SK-N-SH treated with all-trans-retinoic acid at 6 μM for 48 hours (cell line): ENCODE results near the gene FAF1.

Source experiments
- ATAC-seq: fragments of 200-7000 bp; cut with Tn5 transposase; 3 replicates; pipeline ENCODE4 v1.9.1; 2020; ENCODE audit warnings: mild to moderate bottlenecking, moderate library complexity
- BACH2 ChIP-seq: fragments of 250-450 bp; sonication (Bioruptor Pico); IDR thresholded peaks from 2 replicates; pipeline ENCODE4 v1.9.0; 2021; ENCODE audit warnings: mild to moderate bottlenecking, borderline replicate concordance
- CSDC2 ChIP-seq: fragments of 250-450 bp; sonication (Bioruptor Pico); IDR thresholded peaks from 2 replicates; pipeline ENCODE4 v1.5.0; 2020; ENCODE audit warnings: mild to moderate bottlenecking, moderate library complexity
- ESRRG ChIP-seq: fragments of 250-450 bp; sonication (Bioruptor Pico); IDR thresholded peaks from 2 replicates; pipeline ENCODE4 v1.6.1; 2021; ENCODE audit warnings: mild to moderate bottlenecking
- GLIS3 ChIP-seq: fragments of 250-450 bp; sonication (Bioruptor Pico); IDR thresholded peaks from 2 replicates; pipeline ENCODE4 v1.5.0; 2020; ENCODE audit warnings: mild to moderate bottlenecking, moderate library complexity
- ISL1 ChIP-seq: fragments of 250-450 bp; sonication (Bioruptor Pico); IDR thresholded peaks from 2 replicates; pipeline ENCODE4 v2.1.2; 2022; ENCODE audit warnings: mild to moderate bottlenecking, moderate library complexity
- PPARA ChIP-seq: fragments of 250-450 bp; sonication (Bioruptor Pico); IDR thresholded peaks from 2 replicates; pipeline ENCODE4 v1.5.0; 2020; ENCODE audit warnings: mild to moderate bottlenecking, borderline replicate concordance
- SNAI2 ChIP-seq: fragments of 250-450 bp; sonication (Bioruptor Pico); IDR thresholded peaks from 2 replicates; pipeline ENCODE4 v1.5.0; 2020; ENCODE audit warnings: mild to moderate bottlenecking, moderate library complexity
- TCF4 ChIP-seq: fragments of 250-450 bp; sonication (Bioruptor Pico); IDR thresholded peaks from 2 replicates; pipeline ENCODE4 v1.8.0; 2021; ENCODE audit warnings: mild to moderate bottlenecking, moderate library complexity, borderline replicate concordance
- TOX ChIP-seq: fragments of 250-450 bp; sonication (Bioruptor Pico); IDR thresholded peaks from 2 replicates; pipeline ENCODE4 v1.8.0; 2021; ENCODE audit warnings: mild to moderate bottlenecking, moderate library complexity, borderline replicate concordance
- ZC3H10 ChIP-seq: fragments of 250-450 bp; sonication (Bioruptor Pico); IDR thresholded peaks from 2 replicates; pipeline ENCODE4 v1.5.1; 2021; ENCODE audit warnings: mild to moderate bottlenecking, moderate library complexity
- ZFP3 ChIP-seq: fragments of 250-450 bp; sonication (Bioruptor Pico); IDR thresholded peaks from 2 replicates; pipeline ENCODE4 v1.5.0; 2020; ENCODE audit warnings: mild to moderate bottlenecking, moderate library complexity
- ZFP30 ChIP-seq: fragments of 450-650 bp; formaldehyde crosslinking; IDR thresholded peaks from 2 replicates; pipeline ENCODE4 v1.5.0; 2022; ENCODE audit warnings: mild to moderate bottlenecking, moderate library complexity
- ZNF565 ChIP-seq: fragments of 450-650 bp; formaldehyde crosslinking; conservative IDR thresholded peaks from 2 replicates; pipeline ENCODE4 v1.5.0; 2020; ENCODE audit warnings: low read depth, mild to moderate bottlenecking, moderate library complexity
- ZNF70 ChIP-seq: fragments of 450-650 bp; formaldehyde crosslinking; IDR thresholded peaks from 2 replicates; pipeline ENCODE4 v1.5.0; 2020; ENCODE audit warnings: mild to moderate bottlenecking, moderate library complexity
- ZNF8 ChIP-seq: fragments of 450-650 bp; formaldehyde crosslinking; IDR thresholded peaks from 2 replicates; pipeline ENCODE4 v1.5.0; 2020; ENCODE audit warnings: mild to moderate bottlenecking, moderate library complexity
- TF ChIP-seq, protein P1 (sequence below): fragments of 250-450 bp; sonication (Bioruptor Pico); IDR thresholded peaks from 2 replicates; pipeline ENCODE4 v1.5.0; 2020; ENCODE audit warnings: mild to moderate bottlenecking, moderate library complexity
- TF ChIP-seq, protein P2 (sequence below): fragments of 250-450 bp; sonication (Bioruptor Pico); IDR thresholded peaks from 2 replicates; pipeline ENCODE4 v1.8.0; 2020; ENCODE audit warnings: mild to moderate bottlenecking, moderate library complexity, borderline replicate concordance
- TF ChIP-seq, protein P3 (sequence below): fragments of 250-450 bp; sonication (Bioruptor Pico); IDR thresholded peaks from 2 replicates; pipeline ENCODE4 v1.5.1; 2020; ENCODE audit warnings: low read depth, mild to moderate bottlenecking, moderate library complexity
- TF ChIP-seq, protein P4 (sequence below): fragments of 250-450 bp; sonication (Bioruptor Pico); IDR thresholded peaks from 2 replicates; pipeline ENCODE4 v1.8.0; 2021; ENCODE audit warnings: low read depth, mild to moderate bottlenecking, moderate library complexity, borderline replicate concordance

Gene FAF1

DNA sequence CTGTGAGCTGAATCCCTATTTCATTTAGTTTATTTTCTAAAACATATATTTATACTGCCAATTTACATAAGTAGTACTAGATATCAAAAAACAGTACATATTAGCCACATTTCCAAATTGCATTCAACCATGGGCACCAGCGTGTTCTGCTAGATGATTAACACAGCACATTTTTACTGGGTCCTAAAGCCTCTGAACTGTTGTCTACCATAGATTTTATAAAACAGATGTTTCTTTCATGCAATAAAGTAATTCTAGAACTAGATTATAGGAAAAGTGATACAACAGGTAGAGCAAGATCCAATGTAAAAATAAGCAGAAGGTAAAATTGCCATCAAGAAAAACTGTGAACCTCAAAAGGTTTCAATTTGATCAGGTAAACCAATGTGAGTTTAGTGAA, 108.6 kb downstream of the FAF1 start:
- no peak for TF ChIP-seq CSDC2 (CRISPR knock-in tag)
- no peak for TF ChIP-seq ZFP3 (CRISPR knock-in tag)
- TF ChIP-seq BACH2 (CRISPR knock-in tag), result no peak
- TF ChIP-seq ESRRG, result no peak
- no peak for TF ChIP-seq PPARA (CRISPR knock-in tag)
- TF ChIP-seq, protein P1, sequence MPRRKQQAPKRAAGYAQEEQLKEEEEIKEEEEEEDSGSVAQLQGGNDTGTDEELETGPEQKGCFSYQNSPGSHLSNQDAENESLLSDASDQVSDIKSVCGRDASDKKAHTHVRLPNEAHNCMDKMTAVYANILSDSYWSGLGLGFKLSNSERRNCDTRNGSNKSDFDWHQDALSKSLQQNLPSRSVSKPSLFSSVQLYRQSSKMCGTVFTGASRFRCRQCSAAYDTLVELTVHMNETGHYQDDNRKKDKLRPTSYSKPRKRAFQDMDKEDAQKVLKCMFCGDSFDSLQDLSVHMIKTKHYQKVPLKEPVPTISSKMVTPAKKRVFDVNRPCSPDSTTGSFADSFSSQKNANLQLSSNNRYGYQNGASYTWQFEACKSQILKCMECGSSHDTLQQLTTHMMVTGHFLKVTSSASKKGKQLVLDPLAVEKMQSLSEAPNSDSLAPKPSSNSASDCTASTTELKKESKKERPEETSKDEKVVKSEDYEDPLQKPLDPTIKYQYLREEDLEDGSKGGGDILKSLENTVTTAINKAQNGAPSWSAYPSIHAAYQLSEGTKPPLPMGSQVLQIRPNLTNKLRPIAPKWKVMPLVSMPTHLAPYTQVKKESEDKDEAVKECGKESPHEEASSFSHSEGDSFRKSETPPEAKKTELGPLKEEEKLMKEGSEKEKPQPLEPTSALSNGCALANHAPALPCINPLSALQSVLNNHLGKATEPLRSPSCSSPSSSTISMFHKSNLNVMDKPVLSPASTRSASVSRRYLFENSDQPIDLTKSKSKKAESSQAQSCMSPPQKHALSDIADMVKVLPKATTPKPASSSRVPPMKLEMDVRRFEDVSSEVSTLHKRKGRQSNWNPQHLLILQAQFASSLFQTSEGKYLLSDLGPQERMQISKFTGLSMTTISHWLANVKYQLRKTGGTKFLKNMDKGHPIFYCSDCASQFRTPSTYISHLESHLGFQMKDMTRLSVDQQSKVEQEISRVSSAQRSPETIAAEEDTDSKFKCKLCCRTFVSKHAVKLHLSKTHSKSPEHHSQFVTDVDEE, result no peak
- no peak for TF ChIP-seq SNAI2
- TF ChIP-seq, protein P2, sequence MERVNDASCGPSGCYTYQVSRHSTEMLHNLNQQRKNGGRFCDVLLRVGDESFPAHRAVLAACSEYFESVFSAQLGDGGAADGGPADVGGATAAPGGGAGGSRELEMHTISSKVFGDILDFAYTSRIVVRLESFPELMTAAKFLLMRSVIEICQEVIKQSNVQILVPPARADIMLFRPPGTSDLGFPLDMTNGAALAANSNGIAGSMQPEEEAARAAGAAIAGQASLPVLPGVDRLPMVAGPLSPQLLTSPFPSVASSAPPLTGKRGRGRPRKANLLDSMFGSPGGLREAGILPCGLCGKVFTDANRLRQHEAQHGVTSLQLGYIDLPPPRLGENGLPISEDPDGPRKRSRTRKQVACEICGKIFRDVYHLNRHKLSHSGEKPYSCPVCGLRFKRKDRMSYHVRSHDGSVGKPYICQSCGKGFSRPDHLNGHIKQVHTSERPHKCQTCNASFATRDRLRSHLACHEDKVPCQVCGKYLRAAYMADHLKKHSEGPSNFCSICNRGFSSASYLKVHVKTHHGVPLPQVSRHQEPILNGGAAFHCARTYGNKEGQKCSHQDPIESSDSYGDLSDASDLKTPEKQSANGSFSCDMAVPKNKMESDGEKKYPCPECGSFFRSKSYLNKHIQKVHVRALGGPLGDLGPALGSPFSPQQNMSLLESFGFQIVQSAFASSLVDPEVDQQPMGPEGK, result no peak
- TF ChIP-seq, protein P3, sequence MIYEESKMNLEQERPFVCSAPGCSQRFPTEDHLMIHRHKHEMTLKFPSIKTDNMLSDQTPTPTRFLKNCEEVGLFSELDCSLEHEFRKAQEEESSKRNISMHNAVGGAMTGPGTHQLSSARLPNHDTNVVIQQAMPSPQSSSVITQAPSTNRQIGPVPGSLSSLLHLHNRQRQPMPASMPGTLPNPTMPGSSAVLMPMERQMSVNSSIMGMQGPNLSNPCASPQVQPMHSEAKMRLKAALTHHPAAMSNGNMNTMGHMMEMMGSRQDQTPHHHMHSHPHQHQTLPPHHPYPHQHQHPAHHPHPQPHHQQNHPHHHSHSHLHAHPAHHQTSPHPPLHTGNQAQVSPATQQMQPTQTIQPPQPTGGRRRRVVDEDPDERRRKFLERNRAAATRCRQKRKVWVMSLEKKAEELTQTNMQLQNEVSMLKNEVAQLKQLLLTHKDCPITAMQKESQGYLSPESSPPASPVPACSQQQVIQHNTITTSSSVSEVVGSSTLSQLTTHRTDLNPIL (CRISPR knock-in tag), result no peak
- TF ChIP-seq ZNF565 (CRISPR knock-in tag), result no peak
- no peak for TF ChIP-seq ZC3H10 (CRISPR knock-in tag)
- no peak for TF ChIP-seq TCF4
- no peak for TF ChIP-seq ISL1 (CRISPR knock-in tag)
- TF ChIP-seq ZNF8, result no peak
- no peak for TF ChIP-seq GLIS3 (CRISPR knock-in tag)
- TF ChIP-seq, protein P4, sequence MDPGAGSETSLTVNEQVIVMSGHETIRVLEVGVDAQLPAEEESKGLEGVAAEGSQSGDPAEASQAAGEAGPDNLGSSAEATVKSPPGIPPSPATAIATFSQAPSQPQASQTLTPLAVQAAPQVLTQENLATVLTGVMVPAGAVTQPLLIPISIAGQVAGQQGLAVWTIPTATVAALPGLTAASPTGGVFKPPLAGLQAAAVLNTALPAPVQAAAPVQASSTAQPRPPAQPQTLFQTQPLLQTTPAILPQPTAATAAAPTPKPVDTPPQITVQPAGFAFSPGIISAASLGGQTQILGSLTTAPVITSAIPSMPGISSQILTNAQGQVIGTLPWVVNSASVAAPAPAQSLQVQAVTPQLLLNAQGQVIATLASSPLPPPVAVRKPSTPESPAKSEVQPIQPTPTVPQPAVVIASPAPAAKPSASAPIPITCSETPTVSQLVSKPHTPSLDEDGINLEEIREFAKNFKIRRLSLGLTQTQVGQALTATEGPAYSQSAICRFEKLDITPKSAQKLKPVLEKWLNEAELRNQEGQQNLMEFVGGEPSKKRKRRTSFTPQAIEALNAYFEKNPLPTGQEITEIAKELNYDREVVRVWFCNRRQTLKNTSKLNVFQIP (CRISPR knock-in tag), result no peak
- no peak for TF ChIP-seq ZNF70 (CRISPR knock-in tag)
- ATAC-seq, result no peak

DNA sequence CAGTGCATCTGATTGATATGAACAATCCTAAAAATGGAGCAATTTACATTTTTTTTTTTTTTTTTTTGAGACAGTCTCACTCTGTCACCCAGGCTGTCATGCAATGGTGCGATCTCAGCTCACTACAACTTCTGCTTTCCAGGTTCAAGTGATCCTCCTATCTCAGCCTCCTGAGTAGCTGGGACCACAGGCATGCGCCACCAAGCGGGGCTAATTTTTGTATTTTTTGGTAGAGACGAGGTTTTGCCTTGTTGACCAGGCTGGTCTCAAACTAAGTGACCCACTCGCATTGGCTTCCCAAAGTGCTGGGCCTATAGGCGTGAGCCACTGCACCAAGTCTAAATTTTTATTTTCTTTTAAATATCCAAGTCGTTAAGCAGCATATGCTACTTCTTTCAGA, 109.0 kb downstream of the FAF1 start:
- ATAC-seq, result no peak

DNA sequence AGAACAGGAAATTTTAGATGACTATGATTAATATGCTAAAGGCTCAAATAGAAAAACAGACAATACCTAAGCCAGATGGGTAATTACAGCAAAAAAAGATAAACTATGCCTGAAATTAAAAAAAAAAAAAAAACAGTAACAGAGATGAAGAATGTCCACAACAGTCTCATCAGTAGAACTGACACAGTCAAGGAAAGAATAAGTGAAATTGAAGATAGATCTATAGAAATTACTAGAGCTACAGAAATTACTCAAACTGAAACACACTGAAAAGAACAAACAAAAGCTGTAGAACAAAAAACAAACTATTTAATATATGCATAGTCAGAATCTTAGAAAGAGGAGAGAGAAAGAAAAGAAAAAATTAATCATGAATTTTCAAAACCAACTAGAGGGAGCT, 112.8 kb downstream of the FAF1 start:
- no peak for ATAC-seq

More for the DNA sequence above, 109.0 kb downstream of the FAF1 start:
- TF ChIP-seq ZNF8 (no peak), TCF4 (no peak), ZFP30 (CRISPR knock-in tag) (no peak)

GRCh38 chr1:50846224-50846839, 113.7 kb downstream of the FAF1 start:
- ATAC-seq, result no peak

More for the DNA sequence above, 112.8 kb downstream of the FAF1 start:
- TF ChIP-seq ZNF70 (CRISPR knock-in tag) (no peak), ZFP30 (CRISPR knock-in tag) (peak; percentile 86)

More at GRCh38 chr1:50846224-50846839, 113.7 kb downstream of the FAF1 start:
- TF ChIP-seq ZFP30 (CRISPR knock-in tag), result no peak
- no peak for TF ChIP-seq ZFP3 (CRISPR knock-in tag)
- no peak for TF ChIP-seq GLIS3 (CRISPR knock-in tag)
- TF ChIP-seq ZNF70 (CRISPR knock-in tag), result no peak
- TF ChIP-seq, protein P4 (CRISPR knock-in tag), result no peak
- no peak for TF ChIP-seq ZNF565 (CRISPR knock-in tag)
- TF ChIP-seq BACH2 (CRISPR knock-in tag), result no peak
- no peak for TF ChIP-seq ISL1 (CRISPR knock-in tag)
- no peak for TF ChIP-seq TCF4
- TF ChIP-seq, protein P2, result no peak
- TF ChIP-seq, protein P3 (CRISPR knock-in tag), result no peak
- no peak for TF ChIP-seq ZC3H10 (CRISPR knock-in tag)
- no peak for TF ChIP-seq PPARA (CRISPR knock-in tag)
- TF ChIP-seq ZNF8, result no peak
- no peak for TF ChIP-seq TOX (CRISPR knock-in tag)
- TF ChIP-seq, all 23 proteins: peak for 0
